Activated naive CD4-positive, alpha-beta T cell (primary cell): ENCODE measurements around the gene PIK3R1.

Experiments
- DNase-seq, 4 experiments: peaks; one replicate each; lab custom pipeline; 2025; lab: John Stamatoyannopoulos, UW

Gene PIK3R1

DNA sequence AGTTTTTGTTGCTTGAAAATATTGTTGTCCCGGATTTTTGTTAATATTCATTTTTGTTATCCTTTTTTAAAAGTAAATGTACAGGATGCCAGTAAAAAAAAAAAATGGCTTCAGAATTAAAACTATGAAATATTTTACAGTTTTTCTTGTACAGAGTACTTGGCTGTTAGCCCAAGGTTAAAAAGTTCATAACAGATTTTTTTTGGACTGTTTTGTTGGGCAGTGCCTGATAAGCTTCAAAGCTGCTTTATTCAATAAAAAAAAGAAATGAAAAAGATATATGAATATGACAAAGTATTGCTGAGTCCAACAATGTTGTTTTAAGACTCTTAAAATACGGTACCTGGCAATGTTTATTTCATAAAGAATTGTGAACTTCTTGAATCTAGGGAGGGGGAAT, 82.9 kb downstream of the PIK3R1 start:
- DNase-seq, result no peak

DNA sequence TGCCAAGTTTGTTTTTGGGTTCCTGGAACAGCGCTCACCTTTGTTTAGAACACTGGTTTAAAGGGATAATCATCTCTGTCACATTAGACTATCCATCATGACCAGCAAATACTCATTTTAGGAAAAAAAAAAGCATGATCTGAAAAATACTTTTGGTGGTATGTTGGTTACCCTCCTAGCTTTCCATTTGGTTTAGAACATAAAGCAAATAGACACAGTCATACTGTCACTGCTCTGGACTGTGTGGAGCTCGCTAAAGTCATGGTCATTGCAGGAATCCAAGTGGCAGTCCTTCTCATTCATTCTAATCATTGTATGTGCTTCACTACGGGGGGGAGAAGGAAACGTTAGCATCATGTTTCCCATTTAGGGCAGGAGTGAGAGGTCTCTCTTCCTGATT, 83.5 kb downstream of the PIK3R1 start:
- no peak for DNase-seq

DNA sequence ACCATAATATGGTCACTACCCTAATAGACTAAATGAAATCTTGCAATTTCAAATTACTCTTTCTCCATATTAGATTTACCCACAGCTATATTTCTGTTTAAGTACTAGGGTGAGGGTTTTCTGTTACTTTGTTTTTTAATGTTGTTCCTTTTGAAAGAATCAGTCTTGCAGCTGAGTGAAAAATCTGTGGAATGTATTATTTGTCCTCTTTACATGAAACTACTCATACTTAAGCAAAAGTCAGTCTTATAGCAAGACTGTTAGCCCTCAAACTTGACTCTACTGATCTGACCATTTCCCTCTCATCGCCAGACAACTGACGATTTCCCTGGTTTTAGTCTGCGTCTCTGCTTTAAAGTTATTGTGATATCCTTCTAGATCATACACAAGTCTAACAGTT, 84.0 kb downstream of the PIK3R1 start:
- DNase-seq, result no peak

DNA sequence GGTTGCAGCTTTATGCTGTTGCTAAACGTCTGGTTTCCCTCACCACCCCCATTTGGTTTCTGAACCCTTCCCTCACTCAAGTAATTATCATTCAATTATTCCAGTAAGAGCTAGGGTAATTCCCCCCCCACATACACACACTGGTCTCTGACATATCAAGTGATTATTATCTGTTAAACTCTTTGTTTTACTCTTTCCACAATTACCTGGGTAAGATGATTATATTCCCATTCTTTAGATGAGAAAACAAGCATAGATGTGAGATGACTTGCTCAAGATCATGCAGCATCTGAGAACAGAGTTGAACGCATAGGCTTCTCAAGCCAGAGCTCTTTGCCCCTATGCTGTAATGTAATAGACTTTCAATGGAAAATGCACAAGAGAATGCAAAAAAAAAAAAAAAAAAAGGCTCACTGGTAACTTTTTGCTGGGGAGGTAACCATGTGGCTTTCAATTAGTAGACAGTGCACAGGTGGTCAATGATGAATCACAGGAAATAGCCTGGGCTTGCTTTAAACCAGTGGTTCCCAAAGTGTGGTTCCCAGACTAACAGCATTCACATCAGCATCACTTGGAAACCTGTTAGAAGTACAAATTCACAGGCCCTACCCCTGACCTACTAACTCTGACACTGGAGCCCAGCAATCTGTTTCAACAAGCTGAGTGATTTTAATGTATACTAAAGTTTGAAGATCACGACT, 87.6 kb downstream of the PIK3R1 start:
- DNase-seq, result no peak

- DNase-seq, result no peak
Observed at GRCh38 chr5:68303754-68304420, 88.3 kb downstream of the PIK3R1 start.

DNA sequence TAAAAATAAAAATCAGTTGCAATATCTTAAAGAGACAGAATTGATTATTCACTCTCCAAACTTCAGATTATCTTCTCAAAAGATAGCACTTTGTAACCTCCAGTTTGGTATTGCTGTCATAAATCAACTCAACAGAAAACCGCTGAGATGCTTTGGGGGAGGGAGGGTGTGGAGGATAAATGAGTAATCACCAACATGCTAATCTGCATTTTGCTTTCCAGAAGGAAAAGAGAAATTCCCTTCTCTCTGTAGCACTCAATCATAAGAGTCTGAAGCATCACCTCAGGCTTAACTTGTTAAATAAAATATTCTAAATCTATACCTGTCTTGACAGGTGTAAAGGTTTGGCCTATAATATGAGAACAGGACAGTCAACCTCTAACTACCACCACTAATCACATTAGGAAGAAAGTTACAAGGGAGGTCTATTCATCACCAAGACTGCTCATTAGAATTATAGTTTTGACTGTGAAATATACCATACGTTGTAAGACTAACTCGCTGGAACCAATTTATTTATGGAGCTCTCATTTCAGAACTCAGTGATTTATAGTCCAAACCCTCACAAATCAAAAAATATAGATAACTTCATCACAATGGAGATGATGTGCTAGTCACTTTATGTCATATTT, 89.0 kb downstream of the PIK3R1 start:
- DNase-seq, result no peak

DNA sequence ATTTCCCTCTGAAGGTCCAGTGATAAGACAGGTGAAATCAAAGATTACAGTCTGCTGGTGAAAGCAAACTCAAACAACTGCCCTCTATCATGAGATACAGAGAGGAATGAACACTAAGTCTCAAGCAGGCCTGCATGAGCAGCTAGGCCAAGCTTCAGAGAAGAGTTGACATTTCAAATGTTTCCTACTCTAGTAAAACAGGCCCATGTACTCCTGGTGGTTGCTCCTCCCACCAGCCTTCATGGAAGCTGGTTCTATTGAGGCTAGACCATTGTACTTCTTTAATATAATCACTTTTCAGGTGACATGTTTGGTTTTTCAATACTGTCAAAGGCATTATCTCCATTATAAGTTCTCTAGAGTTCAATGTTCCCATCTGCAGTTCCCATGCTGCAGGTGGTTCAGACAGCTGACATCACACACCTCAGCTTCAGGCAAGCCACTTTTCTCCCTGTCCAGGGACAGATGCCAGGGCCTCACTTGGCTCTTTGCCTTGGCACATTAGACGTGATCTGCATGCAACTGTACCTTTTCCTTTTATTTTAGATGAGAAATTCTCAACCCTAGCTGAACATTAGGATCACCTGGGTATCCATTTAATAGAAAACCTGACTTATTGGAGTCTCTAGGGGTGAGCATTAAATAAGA, 89.8 kb downstream of the PIK3R1 start:
- DNase-seq, result no peak

DNA sequence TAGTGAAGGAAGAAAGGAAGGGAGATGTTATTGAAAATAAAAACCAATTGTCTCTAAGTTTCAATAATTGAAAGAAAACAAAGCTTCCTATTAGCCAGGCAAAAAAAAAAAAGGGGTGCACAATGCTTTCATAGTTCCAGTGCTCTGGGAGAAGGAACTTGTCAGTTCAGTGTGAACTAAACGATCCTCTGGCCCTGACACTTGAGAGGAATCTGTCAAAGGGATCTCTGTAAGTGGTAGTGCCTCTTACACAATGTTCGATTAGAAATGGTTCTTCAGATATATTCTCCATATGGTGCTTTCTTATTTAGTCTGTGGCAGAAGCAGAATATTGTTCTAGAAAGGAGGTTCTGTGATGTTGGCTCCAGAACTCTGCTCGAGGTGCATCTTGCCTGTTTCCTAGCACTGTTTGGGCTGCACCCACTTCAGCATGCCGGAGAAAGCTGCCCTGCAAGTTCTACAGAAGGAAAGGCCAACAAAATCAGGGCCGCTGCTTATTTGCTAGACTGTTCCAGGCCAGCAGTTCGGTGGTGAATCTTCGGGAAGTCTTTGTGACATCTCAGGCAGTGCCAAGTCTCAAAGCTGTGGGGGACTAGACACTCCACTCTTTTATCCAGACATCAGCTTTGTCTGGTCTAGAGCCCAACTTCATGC, 90.9 kb downstream of the PIK3R1 start:
- no peak for DNase-seq

GRCh38 chr5:68313336-68313735, 97.8 kb downstream of the PIK3R1 start:
- no peak for DNase-seq

DNA sequence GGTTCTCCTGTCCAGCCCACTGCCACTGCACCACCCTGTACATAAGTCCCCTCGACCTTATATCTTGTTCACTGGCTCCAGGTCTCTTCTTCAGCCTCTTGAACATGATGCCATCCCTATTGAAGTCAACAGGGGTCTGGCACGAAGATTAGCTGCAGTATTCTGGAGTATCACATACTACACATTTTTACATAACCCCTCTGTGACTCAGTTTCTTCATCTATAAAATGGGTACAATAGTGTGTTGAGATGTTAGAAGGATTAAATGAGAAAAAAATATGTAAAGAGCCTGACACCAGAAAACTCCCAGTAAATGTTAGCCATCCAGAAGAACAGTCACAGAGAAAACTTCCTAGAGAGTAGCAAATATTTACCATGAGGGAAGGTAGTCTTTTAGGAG, 98.9 kb downstream of the PIK3R1 start:
- no peak for DNase-seq

DNA sequence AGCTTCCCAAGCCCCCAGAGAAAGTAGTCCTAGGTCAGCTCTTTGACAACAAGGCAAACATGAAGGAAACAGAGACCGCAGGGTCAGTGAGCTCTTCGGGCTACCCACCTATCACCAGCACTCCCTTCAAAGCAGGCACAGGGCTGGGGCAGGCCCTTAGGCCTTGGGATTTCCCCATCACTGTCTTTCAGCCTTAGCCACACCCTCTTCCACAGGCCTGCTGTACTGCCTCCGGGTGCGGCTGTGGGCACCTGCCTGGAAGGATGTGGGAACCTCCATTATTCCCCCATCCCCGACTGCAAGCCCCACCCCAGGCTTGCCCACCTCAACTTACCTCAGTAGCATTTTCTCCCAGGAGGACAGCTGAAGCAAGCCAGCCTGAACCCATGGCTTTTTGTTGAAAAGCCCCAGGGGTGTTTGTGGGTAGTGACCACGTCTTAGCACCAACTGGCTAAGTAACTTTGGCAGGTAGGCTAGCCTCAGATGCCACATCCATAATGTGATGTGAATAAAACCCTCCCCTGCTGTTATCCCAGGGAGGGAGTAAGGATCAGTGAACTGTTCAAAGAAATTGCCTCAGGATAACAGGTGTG, 100.2 kb downstream of the PIK3R1 start:
- DNase-seq, result no peak

DNA sequence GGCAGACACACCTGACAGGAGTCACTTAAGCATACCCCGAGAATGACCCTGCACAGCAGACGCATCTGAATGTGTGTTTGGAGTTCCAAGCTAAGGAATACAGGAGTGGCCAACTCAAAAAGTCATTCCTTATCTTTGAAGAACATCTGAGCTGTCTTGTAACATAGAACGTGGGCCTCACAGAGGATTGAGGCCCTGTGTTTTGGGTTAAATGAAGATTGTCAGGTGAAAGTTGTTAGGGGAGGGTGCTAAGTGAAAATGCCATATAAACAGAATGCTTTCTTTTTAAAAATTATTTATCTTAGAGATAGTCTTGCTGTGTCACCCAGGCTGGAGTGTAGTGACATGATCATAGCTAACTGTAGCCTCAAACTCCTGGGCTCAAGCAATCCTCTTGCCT, 100.9 kb downstream of the PIK3R1 start:
- DNase-seq, result no peak

- DNase-seq, result no peak
Observed at GRCh38 chr5:68317646-68318045, 102.1 kb downstream of the PIK3R1 start.

- DNase-seq, result no peak
Observed at GRCh38 chr5:68318955-68319705, 103.6 kb downstream of the PIK3R1 start.

DNA sequence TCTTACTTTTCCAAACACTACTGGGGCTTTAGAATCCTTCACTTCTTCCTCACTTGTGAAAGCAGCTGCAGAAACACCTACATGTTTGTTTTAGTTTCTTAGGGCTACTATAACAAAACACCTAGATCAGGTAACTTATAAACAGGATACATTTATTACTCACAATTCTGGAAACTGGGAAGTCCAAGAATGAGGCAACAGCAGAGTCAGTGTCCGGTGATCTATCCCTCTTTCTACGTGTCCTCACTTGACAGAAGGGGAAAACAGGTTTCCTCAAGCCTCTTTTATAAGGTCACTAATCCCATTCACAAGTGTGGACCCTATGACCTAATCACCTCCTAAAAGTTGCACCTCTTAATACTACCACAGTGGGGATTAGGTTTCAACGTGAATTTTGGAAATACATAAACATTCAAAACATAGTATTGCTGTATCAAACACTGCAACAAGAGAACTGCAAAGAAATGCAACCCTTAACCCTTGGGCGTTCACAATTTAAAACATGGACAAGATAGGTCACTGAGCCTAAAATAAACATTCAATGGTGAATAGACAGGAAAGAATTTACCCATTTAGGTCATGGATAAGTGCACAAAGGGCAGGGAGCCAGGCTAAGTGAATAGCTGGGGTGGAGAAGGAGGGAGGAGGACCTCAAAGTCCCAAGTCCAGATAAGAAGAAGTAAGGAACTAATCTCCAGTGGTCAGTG, 104.3 kb downstream of the PIK3R1 start:
- no peak for DNase-seq

DNA sequence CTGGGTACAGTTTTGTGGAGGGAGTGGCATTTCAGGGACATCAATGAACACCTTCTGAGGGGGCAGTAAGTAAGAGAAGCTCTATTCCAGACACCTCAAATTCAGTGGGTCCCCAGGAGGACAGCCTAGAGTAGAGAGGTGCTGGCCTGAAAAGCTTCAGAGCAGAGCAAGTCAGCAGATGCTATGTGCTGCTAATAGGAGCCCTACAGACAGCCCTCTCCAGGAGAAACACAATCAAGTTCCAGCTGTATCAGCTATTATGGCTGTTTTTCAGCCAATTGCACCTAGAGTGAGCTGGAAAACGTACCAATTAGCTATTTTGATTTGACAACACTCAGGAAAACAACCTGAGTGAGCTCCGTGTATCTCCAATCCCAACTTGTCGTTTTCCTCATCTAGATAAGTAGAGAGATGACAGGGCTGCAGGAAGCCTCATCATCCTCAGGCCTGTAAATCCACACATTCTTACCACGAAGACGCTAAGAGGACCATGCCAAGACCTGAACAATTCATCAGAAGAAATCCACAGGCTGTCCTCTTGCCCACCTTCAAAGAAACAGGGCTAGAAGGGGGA, 104.9 kb downstream of the PIK3R1 start:
- no peak for DNase-seq

- no peak for DNase-seq
Observed at GRCh38 chr5:68325065-68325580, 109.6 kb downstream of the PIK3R1 start.

GRCh38 chr5:68329554-68330255, 114.1 kb downstream of the PIK3R1 start:
- no peak for DNase-seq

GRCh38 chr5:68330574-68330973, 115.0 kb downstream of the PIK3R1 start:
- no peak for DNase-seq
